ENCODE data around the gene MYF6.

- no peak for TF ChIP-seq CTCF (IDR thresholded peaks at IDR 0.05)
- TF ChIP-seq POLR2A (IDR thresholded peaks at IDR 0.05), result no peak
- no peak for TF ChIP-seq POLR2AphosphoS5 (IDR thresholded peaks at IDR 0.05)
Measured at GRCh38 chr12:80707126-80707829, at the start of gene MYF6.

Measured in breast epithelium (tissue), 3 donors.